K562 (cell line): ENCODE data around the gene ZNF214. TPM values are rescaled to one million over a fixed set of nuclear protein-coding genes. Genes with fewer than 3 reads are reported as not detected.
A peak's percentile ranks its signal among the peaks of the same experiment; 100 is the strongest.

ENCODE experiments used
- ATAC-seq: fragments of 200-7000 bp; cut with Tn5 transposase; 3 replicates; pipeline ENCODE4 v1.9.1; 2020; ENCODE audit warnings: moderate library complexity
- BruUV-seq: library from RNA; stranded (reverse); fragments of 400-500 nt; replicated peaks from 2 replicates; lab custom pipeline; 2021; lab: Mats Ljungman, UMichigan
- CTCF ChIA-PET: fragments of 300-600 bp; formaldehyde crosslinking; extraction: SDS; loops from one replicate; lab custom pipeline; 2021; ENCODE audit warnings: low intra/inter-chr PET ratio; lab: Yijun Ruan, JAX
- POLR2A ChIA-PET: fragments of 300-600, 350-650 bp; sonication (Branson Sonifier 250); formaldehyde crosslinking; extraction: SDS; loops from one replicate; lab custom pipeline; 2021; ENCODE audit warnings: antibody characterized with exemption, inconsistent platforms; lab: Yijun Ruan, JAX
- DNase-seq, 4 experiments: peaks; one replicate each; pipeline versions ENCODE4 v3.0.0 to v3.0.0-alpha.2; 2011 to 2018; ENCODE audit warnings: low spot score in 3 of 4, mixed read lengths in 3 of 4; ENCODE audit errors: extremely low read depth in 1 of 4
- FAIRE-seq: peaks from 2 replicates; lab custom pipeline; 2011; peaks lifted over from hg19 to GRCh38; lab: Jason Lieb, UNC
- H2AFZ ChIP-seq: 2 replicates; pipeline ENCODE4 v1.6.0; 2011; ENCODE audit warnings: low read depth, low read length, control low read depth, inconsistent platforms
- H3K27ac ChIP-seq: fragments of 200-600 bp; 3 replicates; pipeline ENCODE4 v1.8.0; 2011; ENCODE audit warnings: low read depth, mild to moderate bottlenecking, control low read depth, inconsistent platforms, low read length, moderate library complexity, mixed read lengths; ENCODE audit errors: extremely low read depth
- H3K27me3 ChIP-seq, 2 experiments: fragments of 300-600 bp in 1 of 2; 2 replicates in 1 of 2; 3 replicates in 1 of 2; pipeline versions ENCODE4 v1.6.0 to v1.8.0; 2011; ENCODE audit warnings: inconsistent platforms in 2 of 2, low read length in 2 of 2, mild to moderate bottlenecking in 1 of 2, mixed read lengths in 1 of 2, moderate library complexity in 1 of 2; ENCODE audit not compliant: control insufficient read depth in 2 of 2, insufficient read depth in 2 of 2
- H3K36me3 ChIP-seq: fragments of 300-600 bp; 3 replicates; pipeline ENCODE4 v1.8.0; 2011; ENCODE audit warnings: mild to moderate bottlenecking, low read length, inconsistent platforms; ENCODE audit not compliant: control insufficient read depth, insufficient read depth
- H3K4me1 ChIP-seq, 2 experiments: fragments of 200-600 bp in 1 of 2; replicated peaks in 1 of 2; 2 replicates in 1 of 2; 3 replicates in 1 of 2; pipeline versions ENCODE4 v1.5.1 to v1.8.0; 2011; ENCODE audit warnings: inconsistent platforms in 2 of 2, low read length in 2 of 2, mild to moderate bottlenecking in 1 of 2, mixed read lengths in 1 of 2, moderate library complexity in 1 of 2; ENCODE audit not compliant: control insufficient read depth in 2 of 2, insufficient read depth in 2 of 2
- H3K4me2 ChIP-seq: 2 replicates; pipeline ENCODE4 v1.6.1; 2011; ENCODE audit warnings: low read length, control low read depth, inconsistent platforms, mixed read lengths; ENCODE audit not compliant: insufficient read depth
- H3K4me3 ChIP-seq: fragments of 200-600 bp; sonication (generic), shearing (Covaris generic); 2 replicates; pipeline ENCODE4 v1.5.1; 2016; ENCODE audit warnings: control low read depth, inconsistent platforms
- H3K79me2 ChIP-seq: fragments of 200-600 bp; 3 replicates; pipeline ENCODE4 v1.8.0; 2011; ENCODE audit warnings: low read length, inconsistent platforms; ENCODE audit not compliant: control insufficient read depth, insufficient read depth
- H3K9ac ChIP-seq, 2 experiments: 2 replicates each; pipeline versions ENCODE4 v1.6.0 to v1.6.1; 2011; ENCODE audit warnings: low read depth in 2 of 2, low read length in 2 of 2, control low read depth in 1 of 2, inconsistent platforms in 1 of 2, mild to moderate bottlenecking in 1 of 2, mixed read lengths in 1 of 2; ENCODE audit not compliant: insufficient read depth in 1 of 2
- H3K9me1 ChIP-seq: one replicate; pipeline ENCODE4 v1.6.0; 2011; ENCODE audit warnings: inconsistent platforms, mild to moderate bottlenecking, low read length, moderate library complexity; ENCODE audit not compliant: control insufficient read depth, insufficient read depth
- H3K9me3 ChIP-seq: replicated peaks from 2 replicates; pipeline ENCODE4 v1.5.1; 2011; ENCODE audit warnings: low read depth, low read length, inconsistent platforms; ENCODE audit not compliant: control insufficient read depth, insufficient read depth
- H4K20me1 ChIP-seq: replicated peaks from 2 replicates; pipeline ENCODE4 v1.6.1; 2011; ENCODE audit warnings: low read length, inconsistent platforms, mixed read lengths; ENCODE audit not compliant: control insufficient read depth, insufficient read depth
- C11orf30 ChIP-seq: fragments of 450-650 bp; IDR thresholded peaks from 2 replicates; pipeline ENCODE4 v1.6.1; 2016; ENCODE audit warnings: low read depth, mild to moderate bottlenecking
- FOXA3 ChIP-seq, 2 experiments: fragments of 450-650 bp in 1 of 2; sonication (generic) in 1 of 2; formaldehyde crosslinking; IDR thresholded peaks in 1 of 2; conservative IDR thresholded peaks in 1 of 2; 2 replicates each; pipeline versions ENCODE4 v1.4.0 to v1.8.0; 2020 to 2022; ENCODE audit warnings: mild to moderate bottlenecking in 2 of 2, missing genetic modification reagents in 1 of 2
- KAT7 ChIP-seq: sonication (generic); formaldehyde crosslinking; IDR thresholded peaks from 2 replicates; pipeline ENCODE4 v1.8.0; 2022; ENCODE audit warnings: missing genetic modification reagents, mild to moderate bottlenecking, borderline replicate concordance
- MAFF ChIP-seq: IDR thresholded peaks from 2 replicates; pipeline ENCODE4 v1.6.1; 2012; ENCODE audit warnings: low read length, improper control_type of control experiment
- MAFK ChIP-seq: IDR thresholded peaks from 2 replicates; pipeline ENCODE4 v1.6.1; 2011; ENCODE audit warnings: low read length, improper control_type of control experiment
- TSC22D4 ChIP-seq: fragments of 450-650 bp; IDR thresholded peaks from 2 replicates; pipeline ENCODE4 v1.6.1; 2016; ENCODE audit warnings: missing genetic modification characterization, missing biosample characterization, control low read depth
- ZNF316 ChIP-seq: fragments of 450-650 bp; IDR thresholded peaks from 2 replicates; pipeline ENCODE4 v1.6.1; 2016
- WGBS: fragments of 100-300 bp; shearing (Covaris generic); methylation state at CpG from one replicate; pipeline ENCODE4 v1.1.6; 2016; ENCODE audit warnings: low coverage, mixed read lengths; ENCODE audit not compliant: insufficient coverage; ENCODE audit errors: missing lambda C conversion rate; 5-methylcytosine and 5-hydroxymethylcytosine counted together
- in situ Hi-C: fragments of 300-500 bp; cut with MboI; formaldehyde crosslinking; loops from 4 replicates; pipeline ENCODE4 v1.15.0; 2018; ENCODE audit warnings: inconsistent platforms, mixed read lengths
- intact Hi-C: fragments of 100-400 bp; cut with micrococcal nuclease; formaldehyde crosslinking; loops from 2 replicates; pipeline ENCODE4 v1.14.2; 2022
- polyA plus RNA-seq, 8 experiments: library from polyadenylated mRNA; depleted of rRNA in 4 of 8; stranded (reverse) in 5 of 8; unstranded in 3 of 8; fragments of >200 nt; fragmentation: Nextera tagmentation in 2 of 8; fragmentation: Illumina TruSeq in 1 of 8; extraction: Ambion mirVana in 2 of 8; extraction: Trizol in 1 of 8; gene quantifications; 2 replicates each; pipeline versions ENCODE4 v1.2.1 to v1.2.3, GENCODE V29; 2011 to 2014; ENCODE audit warnings: inconsistent platforms in 1 of 8, missing spikeins in 1 of 8
- total RNA-seq, 7 experiments: library from RNA; depleted of rRNA in 6 of 7; stranded (reverse); fragments of >200 nt in 6 of 7; fragmentation: Illumina TruSeq in 2 of 7; extraction: Trizol in 2 of 7; gene quantifications; 2 replicates each; pipeline versions ENCODE4 v1.2.1 to v1.2.3, GENCODE V29; 2011 to 2021; ENCODE audit warnings: low replicate concordance in 1 of 7
- TF ChIP-seq, protein P1 (sequence below): sonication (generic); formaldehyde crosslinking; IDR thresholded peaks from 2 replicates; pipeline ENCODE4 v1.8.0; 2022; ENCODE audit warnings: mild to moderate bottlenecking, missing genetic modification reagents, borderline replicate concordance

The ZNF214 gene
- total and polyA plus RNA-seq, 9 of the 15 experiments (the other 6 are each of a cell fraction or from before 2014, with no cell fraction given), result 0.06 to 0.41 (median 0.33) TPM; not detected in 1

DNA sequence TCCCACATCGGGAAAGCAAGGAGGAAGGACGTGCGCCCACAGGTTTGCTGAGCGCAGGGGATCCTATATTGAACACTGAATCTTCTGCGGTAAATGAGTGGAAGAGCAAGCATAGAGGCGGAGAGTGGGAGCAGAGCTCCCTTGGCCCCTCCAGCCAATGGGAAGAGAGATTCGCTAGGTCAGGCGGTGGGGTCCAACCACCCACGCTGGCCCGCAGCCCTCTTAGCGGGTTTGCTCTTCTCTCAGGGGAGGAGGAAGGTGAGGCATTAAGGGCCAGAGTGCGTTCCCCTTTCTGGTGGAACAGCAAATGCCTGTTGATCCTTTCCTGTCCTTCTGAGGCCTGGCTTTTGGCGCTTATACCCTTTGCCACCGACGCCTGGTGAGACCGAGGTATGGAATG is 10.7 kb upstream of the ZNF214 start:
- CTCF ChIA-PET, result no interaction called here
- no TSS peak for BruUV-seq
- peaks cover 6 to 12% of the 10 kb centered on the region in 2 experiments; a peak in 4 of 5 replicates for H3K27me3 ChIP-seq
- H3K4me1 ChIP-seq, result no peaks in the 10 kb centered on the region
- POLR2A ChIA-PET, result interaction anchor here (1.1 kb wide), 1 partner anchor 16 kb away, joined by 3 read pairs; no protein-coding TSS in a partner anchor
- H3K9me1 ChIP-seq, result no peaks in the 10 kb centered on the region
- no peaks in the 10 kb centered on the region for H3K79me2 ChIP-seq
- no peak overlapping the region for H3K9ac ChIP-seq
- no peak overlapping the region for H3K27ac ChIP-seq
- no peak for FAIRE-seq
- H3K4me3 ChIP-seq, result no peak overlapping the region
- H3K4me2 ChIP-seq, result peak overlapping the region; percentile 32; the same call in 1 of the 2 replicates
- intact Hi-C loops (no loop called here), in situ Hi-C loops (no loop called here)
- DNase-seq, result no peak
- WGBS, result 7% methylated on average over 16 of the region's 16 CpGs
- ATAC-seq, result no peak
- H3K9me3 ChIP-seq, result no peaks in the 10 kb centered on the region
- H2AFZ ChIP-seq, result no peak overlapping the region
- H4K20me1 ChIP-seq, result no peaks in the 10 kb centered on the region
- TF ChIP-seq KAT7 (CRISPR knock-in tag) (no peak), MAFK (no peak)
- TF ChIP-seq, protein P1, sequence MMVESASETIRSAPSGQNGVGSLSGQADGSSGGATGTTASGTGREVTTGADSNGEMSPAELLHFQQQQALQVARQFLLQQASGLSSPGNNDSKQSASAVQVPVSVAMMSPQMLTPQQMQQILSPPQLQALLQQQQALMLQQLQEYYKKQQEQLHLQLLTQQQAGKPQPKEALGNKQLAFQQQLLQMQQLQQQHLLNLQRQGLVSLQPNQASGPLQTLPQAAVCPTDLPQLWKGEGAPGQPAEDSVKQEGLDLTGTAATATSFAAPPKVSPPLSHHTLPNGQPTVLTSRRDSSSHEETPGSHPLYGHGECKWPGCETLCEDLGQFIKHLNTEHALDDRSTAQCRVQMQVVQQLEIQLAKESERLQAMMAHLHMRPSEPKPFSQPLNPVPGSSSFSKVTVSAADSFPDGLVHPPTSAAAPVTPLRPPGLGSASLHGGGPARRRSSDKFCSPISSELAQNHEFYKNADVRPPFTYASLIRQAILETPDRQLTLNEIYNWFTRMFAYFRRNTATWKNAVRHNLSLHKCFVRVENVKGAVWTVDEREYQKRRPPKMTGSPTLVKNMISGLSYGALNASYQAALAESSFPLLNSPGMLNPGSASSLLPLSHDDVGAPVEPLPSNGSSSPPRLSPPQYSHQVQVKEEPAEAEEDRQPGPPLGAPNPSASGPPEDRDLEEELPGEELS, result no peak
- H3K36me3 ChIP-seq, result no peaks in the 10 kb centered on the region

DNA sequence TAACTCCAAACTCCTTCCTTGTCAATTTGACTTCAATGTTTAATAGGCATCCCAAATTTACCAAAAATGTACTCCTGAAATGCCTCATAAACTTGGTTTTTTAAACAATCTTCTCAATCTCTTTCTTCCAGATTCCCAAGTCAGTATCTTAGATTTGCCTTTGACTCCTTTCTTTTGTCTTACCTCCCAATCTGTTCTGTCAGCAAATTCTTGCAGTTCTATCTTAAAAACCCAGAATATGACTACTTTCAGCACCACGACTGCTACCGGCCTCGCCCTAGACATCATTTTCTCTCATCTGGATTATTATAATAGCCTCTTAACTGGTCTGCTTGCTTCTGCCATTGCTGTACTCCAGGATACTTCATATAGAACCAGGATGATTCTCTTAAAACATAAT is 8.0 kb upstream of the ZNF214 start:
- in situ Hi-C loops, result no loop called here
- H3K9me1 ChIP-seq, result no peaks in the 10 kb centered on the region
- H3K27ac ChIP-seq, result no peak overlapping the region
- CTCF ChIA-PET, result no interaction called here
- ATAC-seq, result no peak
- WGBS, result 6% methylated on average over 3 of the region's 3 CpGs
- no peak overlapping the region for H3K4me3 ChIP-seq
- no peaks in the 10 kb centered on the region for H3K9me3 ChIP-seq
- no peak overlapping the region for H2AFZ ChIP-seq
- peaks cover 6 to 12% of the 10 kb centered on the region in 2 experiments; a peak in 4 of 5 replicates for H3K27me3 ChIP-seq
- no peak for DNase-seq
- H3K4me2 ChIP-seq, result no peak overlapping the region
- H3K9ac ChIP-seq, result no peak overlapping the region
- no TSS peak for BruUV-seq
- intact Hi-C loops, result no loop called here
- no peaks in the 10 kb centered on the region for H3K79me2 ChIP-seq
- no peak for FAIRE-seq
- POLR2A ChIA-PET, result no interaction called here
- no peaks in the 10 kb centered on the region for H3K4me1 ChIP-seq
- TF ChIP-seq MAFF, result peak; percentile 55
- TF ChIP-seq FOXA3 (CRISPR knock-in tag; conservative IDR thresholded peaks at IDR 0.05 in 1 of 2, IDR thresholded peaks at IDR 0.05 in 1 of 2), result no peak
- peak; percentile 19; the same call in 1 of the 2 replicates for TF ChIP-seq MAFK
- TF ChIP-seq C11orf30, result peak; percentile 58
- TF ChIP-seq ZNF316, result peak; percentile 75
- TF ChIP-seq TSC22D4, result no peak
- no peaks in the 10 kb centered on the region for H3K36me3 ChIP-seq
- H4K20me1 ChIP-seq, result no peaks in the 10 kb centered on the region
